ENCODE data around the gene FBXL12.
A peak's percentile ranks its signal among the peaks of the same experiment; 100 is the strongest.
"Not testable (repeated sequence)": the region's sequence is repeated elsewhere in the genome, so short reads cannot be mapped to it uniquely, and the experiment has no call there.

The FBXL12 gene

DNA sequence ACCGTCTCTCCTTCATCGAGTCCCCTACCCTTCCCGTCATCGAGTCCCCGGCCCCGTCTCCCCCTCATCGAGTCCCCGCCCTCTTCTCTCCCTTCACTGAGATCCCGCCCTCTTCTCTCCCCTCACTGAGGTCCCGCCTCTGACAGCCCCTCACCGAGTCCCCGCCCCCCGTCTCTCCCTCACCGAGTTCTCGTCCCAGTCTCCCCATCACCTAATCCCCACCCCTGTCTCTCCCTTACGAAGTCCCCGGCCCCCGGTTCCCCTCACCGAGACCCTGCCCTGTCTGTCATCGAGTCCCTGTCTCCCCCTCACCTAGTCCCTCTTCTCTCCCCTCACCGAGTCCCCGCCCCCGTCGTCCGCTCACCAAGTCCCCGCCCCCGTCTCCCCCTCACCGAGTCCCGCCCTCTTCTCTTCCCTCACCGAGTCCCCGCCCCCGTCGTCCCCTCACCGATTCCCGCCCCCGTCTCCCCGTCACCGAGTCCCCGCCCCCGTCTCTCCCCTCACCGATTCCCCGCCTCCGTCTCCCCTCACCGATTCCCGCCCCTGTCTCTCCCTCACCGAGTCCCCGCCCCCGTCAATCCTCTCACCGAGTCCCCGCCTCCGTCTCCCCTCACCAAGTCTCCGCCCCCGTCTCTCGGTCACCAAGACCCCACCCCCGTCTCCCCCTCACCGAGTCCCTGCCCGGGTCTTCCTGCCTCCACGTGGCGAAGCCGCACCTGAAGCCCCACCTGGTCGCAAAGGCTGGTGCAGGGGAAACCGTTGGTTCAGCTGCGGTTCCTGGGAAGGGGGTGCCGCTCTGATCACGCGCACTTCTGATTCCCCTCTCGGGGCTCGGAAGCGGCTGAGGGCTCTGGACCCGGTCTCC is 26.4 kb downstream of the FBXL12 start:
- no peak for DNase-seq (ENCODE audit: low spot score)

DNA sequence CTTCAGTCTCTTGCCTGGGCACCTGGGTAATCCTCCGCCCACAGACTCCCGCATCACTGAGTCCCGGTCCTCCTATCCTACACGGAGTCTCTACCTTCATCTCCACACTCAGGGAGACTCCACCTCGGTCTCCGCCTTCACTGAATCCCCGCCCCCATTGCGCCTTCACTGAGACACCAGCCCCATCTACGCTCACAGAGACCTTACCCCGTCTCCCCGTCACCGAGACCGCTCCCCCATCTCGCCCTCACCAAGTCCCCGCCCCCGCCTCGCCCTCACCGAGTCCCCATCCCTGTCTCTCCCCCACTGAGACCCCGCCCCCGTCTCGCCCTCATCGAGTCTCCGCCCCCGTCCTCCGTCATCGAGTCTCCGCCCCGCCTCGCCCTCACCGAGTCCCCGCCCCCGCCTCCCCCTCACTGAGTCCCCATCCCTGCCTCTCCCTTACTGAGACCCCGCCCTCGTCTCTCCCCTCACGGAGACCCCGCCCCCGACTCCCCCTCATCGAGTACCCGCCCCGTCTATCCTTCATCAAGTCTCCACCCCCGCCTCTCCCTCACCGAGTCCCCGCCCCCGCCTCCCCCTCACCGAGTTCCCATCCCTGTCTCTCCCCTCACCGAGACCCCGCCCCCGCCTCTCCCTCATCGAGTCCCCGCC is 27.2 kb downstream of the FBXL12 start:
- DNase-seq (ENCODE audit: low spot score): peak; percentile 57

DNA sequence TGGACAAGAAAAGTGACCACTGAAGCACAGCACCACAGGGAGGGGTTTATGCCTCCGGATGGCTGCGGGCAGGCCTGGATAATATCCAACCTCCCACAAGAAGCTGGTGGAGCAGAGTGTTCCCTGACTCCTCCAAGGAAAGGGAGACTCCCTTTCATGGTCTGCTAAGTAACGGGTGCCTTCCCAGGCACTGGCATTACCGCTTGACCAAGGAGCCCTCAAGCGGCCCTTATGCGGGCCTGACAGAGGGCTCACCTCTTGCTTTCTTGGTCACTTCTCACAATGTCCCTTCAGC is 27.9 kb downstream of the FBXL12 start:
- DNase-seq (ENCODE audit: low spot score): not testable (repeated sequence)

DNA sequence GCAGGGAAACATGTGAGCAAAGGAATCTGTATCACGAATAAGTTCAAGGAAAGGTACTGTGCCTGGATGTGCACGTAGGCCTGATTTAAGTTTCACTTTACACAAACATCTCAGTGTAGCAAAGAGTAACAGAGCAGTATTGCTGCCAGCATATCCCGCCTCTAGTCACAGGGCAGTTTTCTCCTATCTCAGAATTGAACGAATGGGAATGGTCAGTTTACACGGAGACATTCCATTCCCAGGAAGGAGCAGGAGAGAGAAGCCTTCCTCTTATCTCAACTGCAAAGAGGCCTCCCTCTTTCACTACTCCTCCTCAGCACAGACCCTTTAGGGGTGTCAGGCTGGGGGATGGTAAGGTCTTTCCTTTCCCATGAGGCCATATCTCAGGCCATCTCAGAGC is 29.3 kb downstream of the FBXL12 start:
- DNase-seq (ENCODE audit: low spot score): not testable (repeated sequence)

DNA sequence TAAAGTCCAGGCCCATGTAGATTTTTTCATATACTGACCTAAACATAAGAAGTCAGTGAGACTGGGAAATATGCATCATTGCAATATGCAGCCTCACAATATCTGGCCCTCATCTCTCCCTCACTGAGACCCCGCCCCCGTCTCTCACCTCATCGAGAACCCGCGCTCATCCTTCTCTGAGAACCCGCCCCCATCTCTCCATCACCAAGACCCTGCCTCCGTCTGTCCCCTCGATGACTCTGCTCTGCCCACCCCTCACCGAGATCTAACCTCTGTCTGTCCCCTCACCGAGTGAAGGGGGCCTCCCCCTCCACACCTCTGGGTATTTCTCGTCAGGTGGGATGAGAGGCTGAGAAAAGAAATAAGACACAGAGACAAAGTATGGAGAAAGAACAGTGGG is 29.8 kb downstream of the FBXL12 start:
- no peak for DNase-seq (ENCODE audit: low spot score)

DNA sequence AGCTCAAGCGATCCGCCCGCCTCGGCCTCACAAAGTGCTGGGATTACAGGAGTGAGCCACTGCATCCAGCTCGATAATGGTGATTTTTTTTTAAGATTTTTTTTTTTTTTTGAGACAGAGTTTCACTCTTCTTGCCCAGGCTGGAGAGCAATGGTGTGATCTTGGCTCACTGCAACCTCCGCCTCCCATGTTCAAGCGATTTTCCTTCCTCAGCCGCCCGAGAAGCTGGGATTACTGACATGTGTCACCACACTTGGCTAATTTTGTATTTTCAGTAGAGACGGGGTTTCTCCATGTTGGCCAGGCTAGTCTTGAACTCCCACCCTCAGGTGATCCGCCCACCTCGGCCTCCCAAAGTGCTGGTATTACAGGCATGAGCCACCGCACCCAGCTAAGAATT is 30.3 kb downstream of the FBXL12 start:
- DNase-seq (ENCODE audit: low spot score): not testable (repeated sequence)

DNA sequence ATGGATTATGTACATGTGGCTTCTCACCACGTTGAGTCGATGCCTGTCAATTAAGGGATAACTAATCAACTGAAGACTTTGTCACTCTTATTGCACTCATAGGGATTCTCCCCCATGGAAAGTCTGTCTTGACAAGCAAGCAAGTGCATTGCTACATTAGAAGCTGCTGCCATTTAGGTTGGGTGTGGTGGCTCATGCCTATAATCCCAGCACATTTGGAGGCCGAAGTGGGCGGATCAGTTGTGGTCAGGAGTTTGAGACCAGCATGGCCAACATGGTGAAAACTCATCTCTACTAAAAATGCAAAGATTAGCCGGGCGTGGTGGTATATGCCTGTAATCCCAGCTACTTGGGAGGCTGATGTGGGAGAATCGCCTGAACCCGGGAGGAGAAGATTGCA is 32.1 kb downstream of the FBXL12 start:
- no peak for DNase-seq (ENCODE audit: low spot score)

DNA sequence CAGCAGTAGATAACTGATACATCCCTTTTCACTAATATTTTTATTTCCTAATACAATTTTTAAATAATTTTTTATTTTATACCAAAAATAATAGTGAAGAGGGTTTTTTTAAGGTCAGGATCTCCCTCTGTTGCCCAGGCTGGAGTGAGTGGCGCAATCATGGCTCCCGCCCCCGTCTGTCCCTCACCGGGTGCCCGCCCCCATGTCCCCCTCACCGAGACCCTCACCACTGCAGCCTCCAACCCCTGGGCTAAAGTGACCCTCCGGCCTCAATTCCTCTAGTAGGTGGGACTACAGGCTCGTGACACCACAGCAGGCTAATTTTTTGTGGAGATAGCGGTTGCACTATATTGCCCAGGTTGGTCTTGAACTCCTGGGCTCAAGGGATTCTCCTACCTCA is 32.5 kb downstream of the FBXL12 start:
- no peak for DNase-seq (ENCODE audit: low spot score)

DNA sequence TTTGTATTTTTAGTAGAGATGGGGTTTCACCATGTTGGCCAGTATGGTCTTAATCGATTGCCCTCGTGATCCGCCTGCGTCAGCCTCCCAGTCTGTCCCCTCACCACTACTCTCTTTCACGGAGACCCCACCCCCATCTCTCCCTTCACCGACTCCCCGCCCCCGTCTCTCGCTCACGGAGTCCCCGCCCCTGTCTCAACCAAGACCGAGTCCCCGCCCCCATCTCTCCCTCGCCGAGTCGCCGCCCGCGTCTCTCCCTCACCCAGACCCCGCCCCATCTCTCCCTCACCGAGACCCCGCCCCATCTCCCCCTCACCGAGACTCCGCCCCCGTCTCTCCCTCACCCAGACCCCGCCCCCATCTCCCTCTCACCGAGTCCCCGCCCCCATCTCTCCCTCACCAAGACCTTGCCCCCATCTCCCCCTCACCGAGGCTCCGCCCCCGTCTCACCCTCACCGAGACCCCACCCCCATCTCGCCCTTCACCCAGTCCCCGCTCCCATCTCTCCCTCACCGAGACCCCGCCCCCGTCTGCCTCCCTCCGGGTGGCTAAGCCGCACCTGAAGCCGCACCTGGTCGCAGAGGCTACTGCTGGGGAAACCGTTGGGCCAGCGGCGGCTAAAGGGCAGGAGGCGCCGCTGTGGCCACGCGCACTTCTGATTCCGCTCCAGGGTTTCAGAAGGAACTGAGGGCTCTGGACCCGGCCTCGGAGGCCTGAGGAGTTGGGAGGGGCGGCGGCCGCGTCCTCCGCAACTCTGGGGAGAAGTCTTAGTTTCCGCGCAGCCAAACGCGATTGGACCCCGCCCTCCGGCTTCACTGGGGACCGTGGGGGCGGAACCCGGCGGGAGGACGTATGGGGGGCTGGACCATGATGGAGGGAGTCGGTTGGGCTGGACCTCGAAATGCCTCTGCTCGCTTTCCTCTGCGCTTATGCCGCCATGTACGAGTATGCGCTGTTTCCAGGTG is 33.2 kb downstream of the FBXL12 start:
- peak; percentile 46 for DNase-seq (ENCODE audit: low spot score)

DNA sequence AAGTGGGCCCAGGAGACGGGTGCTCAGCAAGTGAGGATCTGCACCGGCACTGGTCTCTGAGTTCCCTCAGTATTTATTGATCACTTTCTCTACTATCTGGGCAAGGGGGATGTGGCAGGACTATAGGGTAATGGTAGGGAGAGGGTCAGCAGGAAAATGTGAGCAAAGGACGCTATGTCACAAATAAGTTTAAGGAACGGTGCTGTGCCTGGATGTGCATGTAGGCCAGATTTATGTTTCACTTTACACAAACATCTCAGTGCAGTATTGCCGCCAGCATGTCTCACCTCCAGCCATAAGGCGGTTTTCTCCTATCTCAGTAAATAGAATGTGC is 34.7 kb downstream of the FBXL12 start:
- not testable (repeated sequence) for DNase-seq (ENCODE audit: low spot score)

DNA sequence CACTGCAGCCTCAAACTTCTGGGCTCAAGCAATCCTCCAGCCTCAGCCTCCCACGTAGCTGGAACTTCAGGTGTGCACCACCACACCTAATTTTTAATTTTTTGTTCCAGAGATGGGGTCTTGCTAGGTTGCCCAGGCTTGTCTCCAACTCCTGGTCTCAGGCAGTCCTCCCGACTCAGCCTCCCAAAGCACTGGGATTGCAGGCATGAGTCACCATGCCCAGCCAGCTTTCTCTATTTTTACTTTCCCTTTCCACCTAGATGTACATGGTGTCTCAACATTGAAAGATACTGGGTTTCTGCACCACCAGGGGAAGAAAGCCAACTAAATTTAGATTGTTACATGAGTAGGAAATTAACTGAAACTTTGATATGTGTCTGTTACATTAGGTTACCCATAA is 36.5 kb downstream of the FBXL12 start:
- DNase-seq (ENCODE audit: low spot score): no peak

DNA sequence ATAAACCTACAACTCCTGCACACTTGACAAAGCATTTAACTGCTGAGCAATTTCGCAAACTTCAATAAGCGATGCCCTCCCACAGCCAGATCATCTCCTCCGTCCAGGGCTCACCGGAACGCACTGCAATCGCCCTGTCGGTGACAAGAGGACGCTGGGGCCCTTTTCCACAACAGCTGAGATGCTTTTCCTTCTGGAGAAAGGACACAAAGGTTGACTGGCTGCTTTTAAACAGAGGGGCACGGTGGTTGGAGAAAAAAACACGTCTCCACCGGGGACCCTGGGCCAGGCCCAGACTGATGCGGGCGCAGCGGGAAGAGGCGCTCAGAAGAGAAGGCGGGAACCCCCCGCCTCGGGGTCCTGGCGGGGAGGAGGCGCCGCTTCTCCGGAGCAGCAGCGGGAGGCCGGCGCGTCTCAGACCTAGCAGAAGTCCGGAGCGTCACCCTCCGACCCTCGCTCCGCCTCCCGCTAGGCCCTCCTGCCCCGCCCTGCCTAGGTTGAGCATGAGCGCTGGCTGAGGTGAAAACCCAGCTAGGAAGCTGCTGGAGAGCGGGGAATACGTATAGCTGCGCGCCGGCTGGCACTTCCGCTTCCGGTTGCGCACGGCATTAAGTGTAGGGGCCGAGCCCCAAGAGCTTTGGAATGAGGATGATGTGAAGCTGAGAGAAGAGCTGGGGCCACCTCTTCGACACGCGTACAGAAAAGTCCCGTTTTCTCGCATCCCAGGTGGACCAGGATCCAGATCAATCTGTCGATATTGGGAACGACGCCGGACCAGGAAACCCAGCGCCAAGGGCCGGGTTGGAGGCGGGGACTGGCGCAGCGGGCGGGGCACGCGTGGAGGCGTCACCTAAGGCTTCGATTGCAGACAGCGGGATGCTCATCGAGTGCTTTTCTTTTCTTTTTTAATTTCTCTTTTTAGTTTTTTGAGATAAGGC is 50.4 kb downstream of the FBXL12 start, which contains the start of gene ZNF846:
Gene ZNF846, minus strand, starts transcription at position 564 of the 938 bp plus-strand sequence. CDS start 3,788 bp downstream, outside the sequence.
- peak; percentile 93 for DNase-seq (ENCODE audit: low spot score)
